Stimulated activated CD8-positive, alpha-beta memory T cell treated with anti-CD3 and anti-CD28 coated beads, Interleukin-12 subunit alpha, Interleukin-12 subunit beta, amount 100 ng/mL, for 24 hours (primary cell): ENCODE measurements around the gene SDCCAG8.

Source experiments
- DNase-seq: peaks from one replicate; pipeline ENCODE4 v3.0.0-alpha.2; 2020; ENCODE audit errors: extremely low read depth

The SDCCAG8 gene

GRCh38 chr1:243501002-243501401, 245.2 kb downstream of the SDCCAG8 start:
- no peak for DNase-seq

- DNase-seq, result no peak
Observed at GRCh38 chr1:243503155-243503554, 247.3 kb downstream of the SDCCAG8 start.

- no peak for DNase-seq
Observed at GRCh38 chr1:243505986-243506689, 250.3 kb downstream of the SDCCAG8 start.

GRCh38 chr1:243507001-243507671, 251.3 kb downstream of the SDCCAG8 start:
- DNase-seq, result no peak

- DNase-seq, result no peak
Observed at GRCh38 chr1:243507672-243508302, 251.9 kb downstream of the SDCCAG8 start.

- no peak for DNase-seq
Observed at GRCh38 chr1:243508303-243508713, 252.5 kb downstream of the SDCCAG8 start.

- no peak for DNase-seq
Observed at GRCh38 chr1:243508943-243509342, 253.1 kb downstream of the SDCCAG8 start.

- DNase-seq, result no peak
Observed at GRCh38 chr1:243510928-243511327, 255.1 kb downstream of the SDCCAG8 start.

- no peak for DNase-seq
Observed at GRCh38 chr1:243513726-243514491, 258.1 kb downstream of the SDCCAG8 start.

GRCh38 chr1:243514927-243515326, 259.1 kb downstream of the SDCCAG8 start:
- DNase-seq, result no peak

- DNase-seq, result no peak
Observed at GRCh38 chr1:243520831-243521230, 265.0 kb downstream of the SDCCAG8 start.

- DNase-seq, result no peak
Observed at GRCh38 chr1:243523766-243524165, 267.9 kb downstream of the SDCCAG8 start.

GRCh38 chr1:243525085-243525487, 269.2 kb downstream of the SDCCAG8 start:
- no peak for DNase-seq

- no peak for DNase-seq
Observed at GRCh38 chr1:243526180-243526579, 270.3 kb downstream of the SDCCAG8 start.

- DNase-seq, result no peak
Observed at GRCh38 chr1:243528459-243529121, 272.7 kb downstream of the SDCCAG8 start.

- DNase-seq, result no peak
Observed at GRCh38 chr1:243529512-243529911, 273.7 kb downstream of the SDCCAG8 start.

- DNase-seq, result no peak
Observed at GRCh38 chr1:243535014-243535413, 279.2 kb downstream of the SDCCAG8 start.

GRCh38 chr1:243539636-243540035, 283.8 kb downstream of the SDCCAG8 start:
- no peak for DNase-seq

GRCh38 chr1:243542739-243543415, 287.0 kb downstream of the SDCCAG8 start:
- no peak for DNase-seq

GRCh38 chr1:243543501-243543900, 287.7 kb downstream of the SDCCAG8 start:
- no peak for DNase-seq

- no peak for DNase-seq
Observed at GRCh38 chr1:243546457-243546856, 290.6 kb downstream of the SDCCAG8 start.
